NCI-H2196 (cell line): Measurements from ENCODE around the gene GPR152.

ENCODE experiments used
- DNase-seq: peaks from one replicate; lab custom pipeline; 2025; ENCODE audit not compliant: unreplicated experiment; lab: John Stamatoyannopoulos, UW

Gene GPR152

DNA sequence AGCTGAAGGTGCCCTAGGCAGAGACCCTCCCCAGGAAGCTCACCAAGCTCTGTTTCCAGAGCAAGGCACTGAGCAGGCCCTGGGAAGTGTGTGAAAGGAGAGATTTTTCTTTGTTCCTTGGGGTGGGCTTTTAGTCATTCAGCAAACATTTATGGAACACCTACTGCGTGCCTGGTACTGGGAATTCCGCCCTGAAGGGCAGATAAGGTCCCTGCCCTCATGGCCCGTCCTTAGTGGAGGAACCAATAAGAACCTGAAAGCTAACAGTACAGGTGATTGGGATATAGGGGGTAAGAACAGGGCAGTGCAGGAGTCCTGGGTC, 12.6 kb upstream of the GPR152 start:
- DNase-seq = no peak

DNA sequence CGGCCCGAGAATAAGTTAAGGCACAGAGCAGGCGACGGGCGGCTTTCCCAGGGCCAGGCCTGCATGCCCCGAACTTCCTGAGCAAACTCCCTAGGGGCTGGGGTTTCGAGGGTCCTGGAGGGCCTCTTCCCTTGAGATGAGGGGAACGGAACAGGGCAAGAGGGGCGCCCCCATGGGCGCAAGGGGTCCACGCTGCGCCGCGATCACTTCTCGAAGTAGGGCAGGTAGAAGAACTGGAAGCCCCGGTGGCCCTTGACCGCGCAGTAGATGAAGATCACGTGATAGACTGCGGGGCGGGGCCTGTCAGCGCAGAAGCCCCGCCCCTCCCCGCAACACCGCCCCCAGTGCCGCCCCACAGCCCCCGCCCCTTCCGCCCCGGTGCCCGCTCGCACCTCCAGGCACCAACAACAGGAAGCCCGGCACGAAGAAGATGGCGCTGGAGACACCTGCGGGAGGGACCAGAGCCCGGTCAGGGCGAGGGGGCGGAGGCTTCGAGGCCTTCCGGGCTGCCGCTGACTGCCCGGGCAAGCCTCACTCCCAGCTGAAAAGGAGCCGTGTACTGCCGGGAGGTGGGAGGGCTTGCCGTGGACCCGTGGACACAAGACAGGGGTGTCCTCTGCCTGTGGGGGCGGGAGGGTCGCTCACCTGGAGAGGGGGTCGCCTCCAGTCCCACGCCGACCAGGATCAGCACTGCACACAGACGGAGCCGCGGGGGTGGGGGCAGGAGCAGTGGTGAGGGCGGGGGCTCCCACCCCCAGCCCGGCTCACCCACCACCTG, 12.1 kb upstream of the GPR152 start:
- DNase-seq = peak; percentile 93

DNA sequence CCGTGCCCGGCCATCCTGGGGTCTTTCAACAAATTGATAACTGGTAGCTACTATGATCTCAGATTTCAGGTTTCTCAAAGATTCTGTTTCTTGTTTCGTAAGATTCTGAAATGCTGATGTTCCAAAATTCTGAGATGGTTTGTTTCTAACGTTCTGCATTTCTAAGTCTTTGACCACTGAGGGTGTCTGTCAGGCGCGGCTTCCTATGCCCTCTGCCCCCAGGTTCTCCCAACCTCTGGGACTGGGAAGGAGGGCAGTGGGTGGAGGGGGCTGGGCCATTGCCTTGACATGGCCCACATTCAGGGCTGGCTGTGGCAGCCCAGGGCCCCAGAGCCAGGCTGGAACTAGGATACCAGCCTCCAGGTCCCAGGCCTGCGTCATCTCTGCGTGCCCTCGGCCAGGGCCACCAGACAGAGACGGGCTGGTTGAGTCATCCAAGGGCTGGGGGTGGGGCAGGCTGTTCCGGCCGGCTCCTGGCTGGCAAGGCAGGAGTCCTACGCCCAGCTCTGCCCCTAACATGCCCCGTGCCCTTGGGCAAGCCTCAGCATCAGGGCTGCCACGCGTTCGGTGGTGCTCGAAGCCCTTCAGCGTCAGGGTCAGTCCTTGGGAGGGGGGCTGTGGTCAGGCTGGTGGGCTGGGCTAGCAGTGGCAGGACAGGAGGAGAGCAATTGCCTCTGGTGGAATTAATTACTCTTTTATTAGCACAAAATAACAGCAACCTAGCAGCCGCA, 11.3 kb upstream of the GPR152 start:
- no peak for DNase-seq

DNA sequence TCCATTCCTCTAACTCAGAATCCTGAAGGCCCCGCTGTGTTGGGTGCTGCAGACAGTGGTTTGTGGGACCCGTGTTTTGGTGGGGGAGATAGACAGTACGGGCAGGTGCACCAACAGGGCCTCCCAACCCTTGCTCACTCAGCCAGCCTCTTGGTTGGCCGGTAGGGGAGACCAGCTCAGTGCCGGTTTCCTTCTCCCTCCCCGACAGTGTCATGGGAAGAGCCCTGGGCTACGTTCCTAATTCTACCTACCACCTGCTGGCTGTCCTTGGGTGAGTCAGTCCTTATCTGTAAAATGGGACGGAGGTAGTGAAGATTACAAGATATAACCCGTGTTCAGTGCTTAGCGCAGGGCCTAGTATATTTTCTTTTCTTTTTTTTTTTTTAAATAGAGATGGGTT, 10.7 kb upstream of the GPR152 start:
- DNase-seq = no peak

DNA sequence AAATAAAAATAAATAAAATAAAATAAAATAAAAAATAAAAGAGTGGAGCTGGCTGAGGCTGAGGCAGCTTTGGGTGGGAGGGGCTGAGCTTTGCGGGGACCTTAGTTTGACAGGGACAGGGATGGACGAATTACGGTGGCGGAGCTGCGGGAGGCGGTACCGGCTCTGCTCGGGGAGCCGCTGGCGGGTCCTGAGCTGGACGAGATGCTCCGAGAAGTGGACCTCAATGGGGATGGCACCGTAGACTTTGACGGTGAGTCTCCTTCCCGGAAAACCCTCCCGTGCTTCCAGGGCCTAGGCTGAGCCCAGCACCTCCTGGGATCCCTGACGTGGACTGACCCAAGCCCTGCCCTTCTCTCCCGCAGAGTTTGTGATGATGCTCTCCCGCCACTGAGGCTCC, 5.7 kb upstream of the GPR152 start:
- DNase-seq = no peak

DNA sequence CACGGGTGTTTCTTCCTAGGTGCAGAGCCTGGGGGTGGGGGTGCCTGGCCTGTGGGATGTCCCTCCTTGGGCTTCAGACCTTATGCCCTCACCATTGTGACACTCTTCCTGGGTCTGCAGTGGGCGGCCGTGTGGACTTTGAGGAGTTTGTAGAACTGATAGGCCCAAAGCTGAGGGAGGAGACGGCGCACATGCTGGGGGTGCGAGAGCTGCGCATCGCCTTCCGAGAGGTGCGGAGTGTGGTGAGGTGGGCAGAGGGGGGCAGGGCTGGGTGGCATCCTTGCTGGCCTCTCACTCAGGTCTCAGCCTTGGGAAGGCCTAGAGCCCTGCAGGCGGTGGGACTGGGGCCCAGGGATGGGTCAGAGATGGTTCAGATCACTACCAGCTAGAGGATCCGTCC, 4.9 kb upstream of the GPR152 start:
- DNase-seq = no peak

DNA sequence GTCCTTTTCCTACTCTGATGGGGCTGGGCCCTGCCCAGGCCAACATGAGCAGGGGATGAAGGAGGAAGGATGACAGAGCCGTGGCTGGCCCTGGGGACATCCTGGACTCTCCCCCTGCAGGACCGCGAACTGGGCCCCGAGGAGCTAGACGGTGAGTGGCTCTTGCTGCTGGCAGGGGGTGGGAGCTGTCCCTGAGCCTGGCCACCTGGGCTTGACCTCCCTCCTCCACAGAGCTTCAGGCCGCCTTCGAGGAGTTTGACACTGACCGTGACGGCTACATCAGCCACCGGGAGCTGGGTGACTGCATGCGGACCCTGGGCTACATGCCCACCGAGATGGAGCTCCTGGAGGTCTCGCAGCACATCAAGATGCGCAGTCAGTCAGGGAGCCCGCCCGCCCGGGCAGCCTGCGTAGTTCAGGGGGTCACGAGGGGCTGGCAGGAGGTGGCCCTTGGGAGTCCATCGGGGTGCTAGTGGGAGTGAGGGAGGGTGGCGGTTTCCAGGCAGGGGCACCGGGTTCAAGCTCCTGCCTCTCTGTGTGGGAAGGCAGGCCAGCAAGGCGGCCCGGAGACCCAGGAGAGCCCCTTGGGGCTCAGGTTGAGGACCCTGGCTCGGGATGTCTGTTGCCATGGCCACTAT, 3.7 kb upstream of the GPR152 start:
- no peak for DNase-seq

DNA sequence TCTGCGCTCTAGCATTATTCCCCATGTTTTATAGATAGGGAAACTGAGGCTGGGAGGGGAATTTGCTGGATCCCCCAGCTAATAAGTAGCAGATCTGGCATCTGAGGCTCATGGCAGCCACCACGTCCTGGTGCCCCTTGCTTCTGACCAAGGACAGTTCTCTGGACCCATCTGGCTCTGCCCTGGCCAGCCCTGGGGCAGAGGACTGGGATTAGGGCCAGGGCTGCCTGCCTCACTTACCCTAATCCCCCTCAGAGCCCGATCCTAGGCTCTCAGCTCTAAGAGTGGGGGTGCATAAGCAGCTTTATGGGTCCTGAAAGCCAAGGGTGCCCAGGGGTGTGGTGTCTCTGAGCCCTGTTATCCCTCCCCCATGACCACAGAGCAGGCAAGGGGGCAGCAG, 2.5 kb upstream of the GPR152 start, which contains the start of gene CABP4:
Gene CABP4, plus strand, starts transcription at position 301 of the 400 bp plus-strand sequence. Its CDS starts 70 bp downstream, at position 371.
- no peak for DNase-seq

DNA sequence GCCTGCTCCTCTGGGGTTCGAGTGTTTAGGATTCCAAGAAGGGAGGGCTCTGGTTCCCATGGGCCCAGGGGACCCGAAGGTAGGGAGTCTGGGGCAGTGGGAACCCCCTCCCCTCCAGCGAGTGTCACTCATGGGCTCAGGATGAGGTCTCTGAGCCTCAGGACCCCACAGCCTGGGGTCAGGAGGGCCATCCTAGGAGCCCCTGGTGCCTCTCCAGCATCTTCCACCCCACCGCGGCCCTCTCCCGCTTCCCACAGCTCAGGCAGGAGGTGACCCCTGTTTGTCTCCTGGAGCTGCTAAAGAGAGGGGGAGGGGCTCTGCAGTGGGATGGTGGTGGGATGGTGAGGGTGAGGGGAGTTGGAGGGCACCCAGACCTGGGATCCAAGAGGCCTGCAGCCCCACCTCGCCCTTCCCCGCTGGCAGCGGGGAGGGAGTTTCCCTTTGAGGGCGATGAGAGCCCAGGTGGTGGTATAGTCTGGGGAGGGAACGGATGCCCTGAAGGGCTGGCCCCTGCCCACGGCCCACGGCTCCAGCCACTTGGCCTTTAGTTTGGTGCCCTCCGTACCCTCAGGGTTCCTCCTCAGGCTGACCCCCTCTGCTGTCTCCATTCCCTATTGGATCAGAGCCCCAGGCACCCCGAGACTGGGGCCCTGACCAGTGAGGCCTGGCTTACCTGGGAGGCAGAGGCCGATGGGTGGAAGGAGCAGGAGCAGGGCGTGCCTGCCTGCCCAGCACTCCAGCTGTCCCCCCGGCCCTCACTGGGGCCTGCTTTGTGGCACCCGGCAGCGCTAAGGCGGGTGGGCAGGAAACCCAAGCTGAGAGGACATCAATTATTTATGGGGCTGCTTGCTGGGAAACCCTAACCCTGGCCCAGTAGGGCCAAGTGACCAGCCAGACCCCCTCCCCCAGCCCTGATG, 1.5 kb upstream of the GPR152 start:
- DNase-seq = no peak

DNA sequence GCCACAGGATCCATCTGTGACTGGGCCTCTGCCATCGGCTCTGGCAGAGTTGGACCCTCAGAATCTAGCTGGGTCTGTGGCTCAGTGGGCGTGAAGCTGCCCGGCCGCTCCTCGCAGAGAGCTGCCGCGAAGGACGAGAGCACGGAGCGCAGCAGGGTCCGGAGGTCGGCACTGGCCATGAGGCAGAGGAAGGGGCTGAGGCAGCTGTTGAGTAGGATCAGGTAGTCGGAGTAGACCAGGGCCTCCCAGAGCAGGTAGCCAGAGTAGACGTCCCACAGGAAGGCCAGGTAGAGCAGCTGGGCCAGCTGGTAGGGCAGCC, 912 bp downstream of the GPR152 start:
- DNase-seq = no peak

DNA sequence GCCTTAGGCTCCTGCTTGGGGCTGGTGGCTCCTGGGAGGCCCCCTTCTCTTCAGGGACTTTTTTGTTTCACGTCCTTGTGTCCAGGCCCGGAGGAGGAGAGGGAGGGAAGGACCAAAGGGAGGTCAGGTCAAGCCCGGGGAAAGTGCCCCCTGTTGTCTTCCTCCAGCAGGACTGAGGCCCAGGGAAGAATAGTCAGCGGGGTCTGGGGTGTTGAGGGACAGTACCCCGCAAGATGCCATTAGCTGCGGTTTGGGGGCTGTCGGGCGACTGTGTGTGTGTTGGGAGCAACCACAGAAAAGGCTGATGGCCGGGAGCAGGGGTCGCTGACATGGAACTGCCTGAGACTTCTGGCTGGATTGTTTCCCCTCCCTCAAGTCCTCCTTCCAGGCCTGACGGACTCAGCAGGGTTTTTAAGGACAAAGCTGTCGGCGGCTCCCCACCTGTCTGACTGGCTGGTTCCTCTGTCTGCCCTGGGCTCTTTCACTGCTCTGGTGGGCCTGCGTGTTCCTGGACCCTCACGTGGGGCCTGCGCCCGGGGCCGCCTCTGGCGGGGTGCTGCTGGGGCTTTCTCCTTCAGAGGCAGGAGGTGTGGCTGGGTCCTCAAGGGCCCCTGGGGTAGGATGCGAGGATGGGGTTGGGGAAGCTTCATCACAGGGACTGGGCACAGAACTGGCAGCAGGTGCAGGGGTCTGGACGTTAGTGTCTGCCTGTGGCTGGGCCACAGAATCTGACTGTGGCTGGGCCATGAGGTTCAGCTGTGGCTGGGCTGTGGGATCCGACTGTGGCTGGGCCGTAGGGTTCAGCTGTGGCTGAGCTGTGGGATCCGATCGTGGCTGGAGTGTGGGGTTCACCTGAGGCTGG, 1.5 kb downstream of the GPR152 start:
- no peak for DNase-seq

DNA sequence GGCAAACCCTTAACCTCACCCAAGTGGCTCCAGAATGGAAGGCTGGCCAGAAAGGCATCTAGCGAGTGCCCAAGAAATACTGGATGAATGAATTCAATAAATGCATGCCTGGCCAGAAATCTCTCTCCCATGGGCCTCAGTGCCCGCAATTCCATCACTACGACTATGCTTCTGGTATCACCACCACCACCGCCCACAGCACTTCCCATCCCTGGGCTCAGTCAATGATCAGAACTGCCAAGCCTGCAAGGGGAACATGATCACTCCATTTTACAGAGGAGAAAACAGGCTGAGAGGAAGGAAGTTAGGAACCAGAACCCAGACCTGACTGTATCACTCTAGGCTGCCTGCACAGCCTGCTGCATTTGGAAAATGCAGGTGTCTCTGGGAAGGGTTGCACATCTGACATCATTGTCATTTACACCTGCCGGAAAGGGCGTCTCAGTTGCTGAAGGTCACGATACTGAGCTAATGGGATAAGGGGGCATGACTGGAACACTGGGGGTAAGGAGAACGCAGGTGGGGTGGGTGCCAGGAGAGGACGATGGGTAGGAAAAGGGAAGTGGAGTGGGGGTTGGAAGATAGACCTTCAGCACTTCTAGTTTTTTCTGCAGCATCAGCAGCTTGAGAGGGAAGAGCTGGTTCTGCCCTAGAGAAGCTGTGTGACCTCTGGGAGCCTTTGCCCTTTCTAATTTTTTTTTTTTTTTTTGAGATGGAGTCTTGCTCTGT, 3.2 kb downstream of the GPR152 start:
- no peak for DNase-seq

DNA sequence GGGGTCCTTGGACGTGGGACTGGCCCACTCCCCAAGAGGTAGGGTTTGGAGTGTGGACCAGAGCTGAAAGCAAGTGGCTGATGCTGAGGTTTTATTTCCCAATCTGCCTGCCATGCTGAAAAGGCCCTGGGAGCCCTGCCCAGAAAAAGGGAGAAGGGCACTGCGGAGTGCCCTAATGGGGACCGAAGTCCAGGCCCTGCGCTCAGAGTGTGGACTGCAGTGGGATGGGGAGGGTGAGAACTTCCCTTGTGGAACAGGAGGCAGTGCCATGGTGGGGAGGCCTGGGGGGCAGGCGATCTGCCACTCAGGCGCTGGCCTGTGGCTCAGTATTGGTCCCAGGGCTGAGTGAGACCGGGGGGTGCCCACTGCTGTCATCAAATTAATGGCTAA, 4.3 kb downstream of the GPR152 start:
- no peak for DNase-seq

DNA sequence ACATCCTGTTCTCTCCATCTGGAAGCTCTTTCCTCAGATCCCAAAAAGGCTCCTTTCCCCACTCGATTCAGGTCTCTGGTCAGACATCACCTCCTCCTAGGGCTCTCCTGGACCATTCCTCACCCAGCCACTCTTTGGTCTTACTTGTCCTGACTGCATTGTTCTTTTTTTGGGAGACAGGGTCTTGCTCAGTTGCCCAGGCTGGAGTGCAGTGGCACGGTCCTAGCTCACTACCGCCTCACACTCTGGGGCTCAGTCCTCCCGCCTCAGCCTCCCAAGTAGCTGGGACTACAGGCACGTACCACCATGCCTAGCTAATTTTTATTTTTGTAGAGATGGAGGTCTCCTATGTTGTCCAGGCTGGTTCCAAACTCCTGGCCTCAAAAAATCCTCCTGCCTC, 7.0 kb downstream of the GPR152 start:
- no peak for DNase-seq

DNA sequence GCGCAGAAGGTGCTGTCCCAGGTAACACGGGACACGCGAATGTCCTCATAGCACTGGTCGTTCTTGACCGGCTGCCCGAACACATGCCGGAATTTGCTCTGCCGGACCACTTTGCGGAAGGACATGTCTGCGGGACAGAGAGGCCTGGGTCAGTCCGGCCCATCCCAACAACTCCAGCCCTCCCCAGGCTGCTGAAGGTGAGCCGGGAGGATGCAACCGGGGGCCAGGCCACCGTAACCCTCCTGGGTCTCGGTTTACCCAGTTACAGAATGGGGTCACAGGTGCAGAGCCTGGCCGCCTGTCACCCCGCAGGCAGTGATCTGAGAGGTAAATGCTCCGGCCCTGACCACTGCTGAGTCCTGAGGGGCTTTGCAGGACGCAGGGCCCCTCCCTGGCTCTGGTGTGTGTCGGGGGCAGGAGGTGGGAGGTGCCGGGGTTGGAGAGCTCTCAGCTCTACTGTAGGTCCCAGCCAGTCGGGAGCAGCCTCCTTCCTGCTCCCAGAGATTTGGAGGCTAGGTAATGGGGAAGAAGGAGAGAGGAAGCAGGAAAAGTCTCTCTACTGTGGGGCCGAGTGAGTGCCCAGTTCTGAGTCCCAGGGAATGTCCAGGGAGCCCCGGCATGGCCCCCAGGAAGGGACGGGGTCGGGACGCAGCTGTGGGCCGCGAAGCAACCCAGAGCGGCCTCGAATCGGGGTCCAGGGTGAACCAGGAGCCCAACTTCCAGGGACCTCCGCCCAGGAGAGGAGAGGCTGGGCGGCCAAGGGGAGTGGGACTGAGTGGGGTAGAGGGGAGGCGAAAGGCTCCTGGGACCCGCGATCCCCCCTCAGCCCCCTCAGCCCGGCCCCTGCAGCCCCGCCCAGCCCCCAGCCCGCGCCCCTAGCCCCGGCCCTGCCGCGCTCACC, 9.8 kb downstream of the GPR152 start:
- no peak for DNase-seq

DNA sequence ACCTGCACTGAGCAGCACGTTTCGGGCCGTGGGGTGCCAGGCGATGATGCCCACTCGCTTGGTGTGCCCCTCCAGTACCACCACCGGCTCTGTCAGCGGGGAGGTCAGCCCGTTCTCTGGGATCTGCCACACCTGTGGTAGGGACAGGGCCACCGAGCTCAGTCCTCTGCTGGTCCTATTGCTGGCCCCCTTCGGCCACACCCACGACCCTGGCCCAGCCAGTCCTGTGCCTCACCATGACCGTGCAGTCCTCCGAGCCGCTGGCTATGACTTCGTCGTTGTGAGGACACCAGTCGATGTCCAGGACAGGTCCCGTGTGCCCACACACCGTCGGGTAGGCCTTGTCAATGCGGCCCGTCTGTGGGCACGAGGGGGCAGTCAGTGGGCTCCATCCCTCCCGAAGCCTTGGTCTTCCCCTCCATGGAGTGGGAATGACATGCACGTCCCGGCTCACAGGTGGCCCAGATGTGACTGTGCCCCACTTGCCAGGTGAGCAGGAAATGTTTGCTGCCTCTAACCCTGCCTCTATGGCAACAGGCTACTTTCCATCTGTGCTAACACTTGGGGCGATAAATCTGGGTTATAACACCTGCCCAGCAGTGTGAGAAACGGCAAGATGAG, 10.7 kb downstream of the GPR152 start:
- DNase-seq = no peak

DNA sequence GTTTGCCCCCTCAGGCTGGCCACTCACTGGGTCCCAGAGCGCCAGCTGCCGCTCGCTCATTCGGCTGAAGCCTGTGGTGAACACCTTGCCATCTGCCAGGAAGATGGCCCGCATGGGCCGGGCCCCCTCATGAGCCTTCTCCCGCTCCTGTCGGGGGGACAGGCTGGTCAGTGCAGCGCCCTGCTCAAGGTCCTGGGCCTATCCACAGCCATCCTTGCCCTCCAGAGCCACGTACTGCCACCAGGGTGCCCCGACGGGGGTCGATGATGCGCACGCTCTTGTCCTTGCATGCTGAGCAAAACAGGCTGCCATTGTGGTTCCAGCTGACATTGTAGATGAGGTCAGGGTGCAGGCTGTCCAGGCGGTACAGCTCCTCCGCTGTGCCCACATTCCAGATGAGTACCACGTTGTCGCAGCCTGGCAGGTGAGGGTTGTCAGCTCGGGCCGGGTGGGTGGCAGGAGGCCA, 11.4 kb downstream of the GPR152 start:
- DNase-seq = no peak
